Muscle layer of colon (tissue), 2 donors: ENCODE measurements around the gene EHBP1L1.
A peak's percentile ranks its signal among the peaks of the same experiment; 100 is the strongest.

Experiments used
- H3K27ac ChIP-seq: one replicate; pipeline ENCODE4 v1.7.0; 2013; ENCODE audit warnings: low read depth, mild to moderate bottlenecking, low read length, moderate library complexity
- H3K27me3 ChIP-seq, 2 donors: one replicate each; pipeline ENCODE4 v1.7.0; 2013; ENCODE audit warnings: low read length in 2 of 2, mild to moderate bottlenecking in 2 of 2; ENCODE audit not compliant: insufficient read depth in 2 of 2, control insufficient read depth in 1 of 2
- H3K36me3 ChIP-seq: one replicate; pipeline ENCODE4 v1.7.0; 2013; ENCODE audit warnings: mild to moderate bottlenecking, low read length; ENCODE audit not compliant: insufficient read depth
- H3K4me1 ChIP-seq: one replicate; pipeline ENCODE4 v1.7.0; 2013; ENCODE audit warnings: mild to moderate bottlenecking, low read length; ENCODE audit not compliant: insufficient read depth
- H3K4me3 ChIP-seq, 2 donors: one replicate each; pipeline ENCODE4 v1.7.0; 2013; ENCODE audit warnings: low read length in 2 of 2, low read depth in 1 of 2, mild to moderate bottlenecking in 1 of 2, moderate library complexity in 1 of 2
- H3K9ac ChIP-seq: one replicate; pipeline ENCODE4 v1.7.0; 2013; ENCODE audit warnings: low read length
- H3K9me3 ChIP-seq: one replicate; pipeline ENCODE4 v1.7.0; 2013; ENCODE audit warnings: mild to moderate bottlenecking, low read length
- donor health status: abdominal sarcoma.
- donor health status: Adenocarcinoma of cecum.

Gene EHBP1L1

DNA sequence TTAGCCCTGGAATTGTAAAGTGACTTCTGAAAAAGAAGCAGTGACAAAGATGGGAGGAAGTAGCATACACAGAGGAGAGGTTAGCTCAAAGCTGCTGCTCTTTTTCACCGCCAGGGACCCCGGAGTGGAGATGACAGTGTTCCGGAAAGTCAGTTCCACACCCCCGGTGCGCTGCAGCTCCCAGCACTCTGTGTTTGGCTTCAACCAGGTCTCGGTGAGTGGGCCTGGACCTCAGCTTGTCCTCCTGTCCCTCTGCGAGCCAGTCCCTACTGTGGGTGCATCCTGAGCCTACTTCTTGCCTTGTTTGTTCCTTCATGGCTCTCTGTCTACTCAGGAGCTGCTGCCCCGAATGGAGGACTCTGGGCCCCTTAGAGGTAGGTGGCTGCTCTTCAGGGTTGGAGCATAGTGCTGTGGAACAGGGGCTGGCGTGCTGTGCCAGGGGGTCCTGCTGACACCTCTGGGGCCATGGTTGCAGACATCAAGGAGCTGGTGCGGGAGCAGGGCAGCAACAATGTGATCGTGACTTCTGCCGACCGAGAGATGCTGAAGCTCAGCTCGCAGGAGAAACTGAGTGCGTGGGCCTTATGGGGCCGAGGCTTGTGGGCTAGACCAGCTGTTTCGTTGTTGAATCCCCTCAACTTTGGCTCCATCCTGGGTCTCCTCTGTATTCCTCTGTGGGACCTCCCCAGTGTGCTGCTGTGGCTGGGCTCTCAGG, 41.4 kb downstream of the EHBP1L1 start:
- Histone ChIP-seq H3K9me3 (no peaks in the 10 kb centered on the region), H3K9ac (peak overlapping the region; percentile 19), H3K27me3 (no peaks in the 10 kb centered on the region), H3K27ac (no peak overlapping the region), H3K4me1 (peaks cover 25% of the 10 kb centered on the region), H3K36me3 (peaks cover 61% of the 10 kb centered on the region), H3K4me3 (no peak overlapping the region)

DNA sequence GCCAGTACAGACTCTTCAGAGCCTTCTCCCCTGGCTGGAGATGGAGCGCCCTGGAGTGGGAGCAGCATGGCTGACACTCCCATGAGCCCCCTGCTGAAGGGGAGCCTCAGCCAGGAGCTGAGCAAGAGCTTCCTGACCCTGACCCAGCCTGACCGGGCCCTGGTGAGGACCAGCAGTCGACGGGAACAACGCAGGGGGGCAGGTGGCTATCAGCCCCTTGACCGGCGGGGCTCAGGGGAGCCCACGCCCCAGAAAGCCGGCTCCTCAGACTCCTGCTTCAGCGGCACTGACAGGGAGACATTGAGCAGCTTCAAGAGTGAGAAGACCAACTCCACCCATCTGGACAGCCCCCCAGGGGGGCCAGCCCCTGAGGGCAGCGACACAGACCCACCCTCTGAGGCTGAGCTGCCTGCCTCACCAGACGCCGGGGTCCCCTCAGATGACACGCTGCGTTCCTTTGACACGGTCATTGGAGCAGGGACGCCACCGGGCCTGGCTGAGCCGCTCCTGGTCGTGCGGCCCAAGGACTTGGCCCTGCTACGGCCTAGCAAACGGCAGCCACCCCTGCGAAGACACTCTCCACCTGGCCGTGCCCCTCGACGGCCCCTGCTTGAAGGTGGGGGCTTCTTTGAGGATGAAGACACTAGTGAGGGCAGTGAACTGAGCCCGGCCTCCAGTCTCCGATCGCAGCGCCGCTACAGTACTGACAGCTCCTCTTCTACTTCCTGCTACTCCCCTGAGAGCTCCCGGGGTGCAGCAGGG, 42.3 kb downstream of the EHBP1L1 start:
- Histone ChIP-seq H3K4me1 (peaks cover 16% of the 10 kb centered on the region), H3K9ac (no peak overlapping the region), H3K4me3 (no peak overlapping the region), H3K27ac (no peak overlapping the region), H3K36me3 (peaks cover 60% of the 10 kb centered on the region), H3K27me3 (no peaks in the 10 kb centered on the region), H3K9me3 (no peaks in the 10 kb centered on the region)

DNA sequence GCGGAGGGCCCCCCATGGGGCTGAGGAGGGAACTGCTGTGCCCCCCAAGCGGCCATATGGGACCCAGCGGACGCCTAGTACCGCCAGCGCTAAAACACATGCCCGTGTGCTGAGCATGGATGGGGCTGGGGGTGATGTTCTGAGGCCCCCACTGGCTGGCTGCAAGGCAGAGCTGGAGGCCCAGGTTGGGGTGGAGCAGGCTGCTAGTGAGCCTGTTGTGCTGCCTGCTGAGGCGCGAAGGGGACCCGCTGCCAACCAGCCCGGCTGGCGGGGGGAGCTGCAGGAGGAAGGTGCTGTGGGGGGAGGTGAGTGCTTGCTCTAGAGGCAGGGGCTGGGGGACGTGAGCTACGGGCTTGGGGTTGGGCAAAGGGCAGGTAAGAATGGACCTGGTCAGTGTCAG, 42.9 kb downstream of the EHBP1L1 start:
- peaks cover 14% of the 10 kb centered on the region for H3K4me1 ChIP-seq
- H3K36me3 ChIP-seq = peaks cover 60% of the 10 kb centered on the region
- no peaks in the 10 kb centered on the region for H3K9me3 ChIP-seq
- no peak overlapping the region for H3K4me3 ChIP-seq
- H3K9ac ChIP-seq = no peak overlapping the region
- H3K27me3 ChIP-seq = no peaks in the 10 kb centered on the region
- no peak overlapping the region for H3K27ac ChIP-seq

- Histone ChIP-seq H3K9ac (no peak overlapping the region), H3K9me3 (no peaks in the 10 kb centered on the region), H3K4me3 (no peak overlapping the region), H3K27me3 (no peaks in the 10 kb centered on the region), H3K4me1 (peaks cover 14% of the 10 kb centered on the region), H3K27ac (no peak overlapping the region), H3K36me3 (peaks cover 65% of the 10 kb centered on the region)
Measured at GRCh38 chr11:65619281-65619928, 43.6 kb downstream of the EHBP1L1 start.

GRCh38 chr11:65620666-65621065, 44.8 kb downstream of the EHBP1L1 start:
- H3K9ac ChIP-seq = no peak overlapping the region
- H3K4me1 ChIP-seq = peaks cover 14% of the 10 kb centered on the region
- H3K27ac ChIP-seq = no peak overlapping the region
- no peaks in the 10 kb centered on the region for H3K9me3 ChIP-seq
- no peaks in the 10 kb centered on the region for H3K27me3 ChIP-seq
- H3K4me3 ChIP-seq = no peak overlapping the region
- peaks cover 69% of the 10 kb centered on the region for H3K36me3 ChIP-seq

DNA sequence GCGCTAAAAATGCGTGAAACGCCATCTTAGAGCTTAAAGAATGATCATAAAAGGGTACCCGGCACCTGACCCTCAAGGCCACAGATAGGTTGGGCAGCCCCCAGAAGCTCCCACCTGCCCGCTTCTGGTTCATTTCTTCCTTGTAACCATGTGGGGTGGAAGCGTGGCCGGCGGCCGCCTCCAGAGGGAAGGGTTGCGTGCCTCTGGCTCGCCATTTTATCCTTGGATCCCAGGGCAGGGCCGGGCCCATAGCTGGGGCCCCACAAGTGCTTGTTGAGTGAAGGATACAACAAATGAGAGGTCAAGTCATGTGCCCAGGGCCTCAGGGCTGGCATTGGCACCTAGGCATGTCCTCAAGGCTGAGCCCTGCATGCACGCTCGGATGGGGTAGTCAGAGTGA, 45.6 kb downstream of the EHBP1L1 start:
- H3K27ac ChIP-seq = no peak overlapping the region
- H3K9ac ChIP-seq = no peak overlapping the region
- H3K36me3 ChIP-seq = peaks cover 77% of the 10 kb centered on the region
- H3K4me3 ChIP-seq = no peak overlapping the region
- peaks cover 12% of the 10 kb centered on the region for H3K4me1 ChIP-seq
- H3K27me3 ChIP-seq = no peaks in the 10 kb centered on the region
- no peaks in the 10 kb centered on the region for H3K9me3 ChIP-seq

DNA sequence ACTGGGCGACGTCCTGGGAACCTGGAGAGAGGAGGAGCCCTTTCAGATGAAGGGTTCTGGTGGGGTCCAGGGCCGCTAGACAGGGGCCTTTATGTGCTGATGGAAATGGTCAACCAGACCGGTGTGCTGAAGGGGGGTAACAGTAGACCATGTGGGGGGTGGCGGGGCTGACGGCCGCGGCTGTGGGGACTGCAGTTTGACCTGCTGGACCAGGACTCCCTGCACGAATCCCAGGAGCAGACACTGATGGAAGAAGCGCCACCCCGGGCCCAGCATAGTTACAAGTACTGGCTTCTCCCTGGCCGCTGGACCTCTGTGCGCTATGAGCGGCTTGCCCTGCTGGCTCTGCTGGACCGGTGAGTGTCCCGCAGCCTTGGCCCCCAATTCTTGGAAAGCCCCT, 46.2 kb downstream of the EHBP1L1 start:
- H3K9ac ChIP-seq = no peak overlapping the region
- peaks cover 79% of the 10 kb centered on the region for H3K36me3 ChIP-seq
- no peaks in the 10 kb centered on the region for H3K9me3 ChIP-seq
- no peaks in the 10 kb centered on the region for H3K27me3 ChIP-seq
- peaks cover 6% of the 10 kb centered on the region for H3K4me1 ChIP-seq
- H3K4me3 ChIP-seq = no peak overlapping the region
- H3K27ac ChIP-seq = no peak overlapping the region

GRCh38 chr11:65623177-65623576, 47.3 kb downstream of the EHBP1L1 start:
- Histone ChIP-seq H3K36me3 (peaks cover 79% of the 10 kb centered on the region), H3K9ac (no peak overlapping the region), H3K4me3 (no peak overlapping the region), H3K27me3 (no peaks in the 10 kb centered on the region), H3K9me3 (no peaks in the 10 kb centered on the region), H3K27ac (no peak overlapping the region), H3K4me1 (no peaks in the 10 kb centered on the region)

GRCh38 chr11:65623852-65624616, 48.2 kb downstream of the EHBP1L1 start:
- Histone ChIP-seq H3K9me3 (no peaks in the 10 kb centered on the region), H3K9ac (no peak overlapping the region), H3K36me3 (peaks cover 77% of the 10 kb centered on the region), H3K4me1 (no peaks in the 10 kb centered on the region), H3K27me3 (no peaks in the 10 kb centered on the region), H3K4me3 (no peak overlapping the region), H3K27ac (no peak overlapping the region)

- H3K4me3 ChIP-seq = no peak overlapping the region
- no peaks in the 10 kb centered on the region for H3K27me3 ChIP-seq
- no peak overlapping the region for H3K9ac ChIP-seq
- H3K27ac ChIP-seq = no peak overlapping the region
- peaks cover 77% of the 10 kb centered on the region for H3K36me3 ChIP-seq
- H3K9me3 ChIP-seq = no peaks in the 10 kb centered on the region
- no peaks in the 10 kb centered on the region for H3K4me1 ChIP-seq
Measured at GRCh38 chr11:65624931-65625627, 49.2 kb downstream of the EHBP1L1 start.
